Hepatocyte (in vitro differentiated cells): ENCODE measurements around the gene G6PD.

Experiments used
- CTCF ChIP-seq: fragments of 200-600 bp; sonication (generic); IDR thresholded peaks from 2 replicates; pipeline ENCODE4 v1.5.1; 2016; ENCODE audit warnings: antibody characterized with exemption, mild to moderate bottlenecking; ENCODE audit not compliant: poor library complexity
- EZH2 ChIP-seq: fragments of 200-600 bp; sonication (generic); IDR thresholded peaks from 2 replicates; pipeline ENCODE4 v1.6.1; 2016; ENCODE audit warnings: antibody characterized with exemption, mild to moderate bottlenecking, borderline replicate concordance

GRCh38 chrX:154515090-154515965 lies 31.3 kb downstream of the G6PD start:
- TF ChIP-seq CTCF, result no peak
- no peak for TF ChIP-seq EZH2
